Transverse colon (tissue), 4 donors: ENCODE data around the gene KRTAP12-3.

Experiments used
- CTCF ChIP-seq, 5 experiments: fragments of 200-600 bp in 3 of 5; fragments of 450-650 bp in 2 of 5; sonication (generic) in 3 of 5; IDR thresholded peaks; 1 replicate in 2 of 5; 2 replicates in 3 of 5; pipeline ENCODE4 v1.5.1; 2016 to 2017; ENCODE audit warnings: antibody characterized with exemption in 5 of 5, inconsistent platforms in 3 of 5, mild to moderate bottlenecking in 2 of 5, moderate library complexity in 1 of 5
- EP300 ChIP-seq: sonication (generic); formaldehyde crosslinking; IDR thresholded peaks from one replicate; pipeline ENCODE4 v1.6.1; 2017; ENCODE audit warnings: antibody characterized with exemption, low read depth
- POLR2AphosphoS5 ChIP-seq, 3 donors: sonication (generic); formaldehyde crosslinking; IDR thresholded peaks; one replicate each; pipeline ENCODE4 v1.6.1; 2016; ENCODE audit warnings: antibody characterized with exemption in 3 of 3

GRCh38 chr21:44612669-44613229, 45.0 kb upstream of the KRTAP12-3 start:
- no peak for TF ChIP-seq EP300
- no peak for TF ChIP-seq POLR2AphosphoS5 (IDR thresholded peaks at IDR 0.05)
- no peak for TF ChIP-seq CTCF (IDR thresholded peaks at IDR 0.05)
